Neutrophil (primary cell): ENCODE data around the gene NPBWR2.

Experiments
- H3K27ac ChIP-seq: fragments of 200-600 bp; sonication (generic); 2 replicates; pipeline ENCODE4 v1.5.1; 2016; ENCODE audit warnings: mild to moderate bottlenecking, moderate library complexity
- H3K27me3 ChIP-seq: fragments of 200-600 bp; sonication (generic); 2 replicates; pipeline ENCODE4 v1.6.0; 2016; ENCODE audit warnings: mild to moderate bottlenecking
- H3K36me3 ChIP-seq: fragments of 200-600 bp; sonication (generic); 2 replicates; pipeline ENCODE4 v1.5.1; 2017
- H3K4me1 ChIP-seq, 2 experiments: fragments of 200-600 bp in 1 of 2; sonication (generic) in 1 of 2; 1 replicate in 1 of 2; 2 replicates in 1 of 2; pipeline versions ENCODE4 v1.5.1 to v1.6.1; 2013 to 2016; ENCODE audit warnings: low read depth in 1 of 2, low read length in 1 of 2, mild to moderate bottlenecking in 1 of 2, moderate library complexity in 1 of 2; ENCODE audit not compliant: control insufficient read depth in 1 of 2, insufficient read depth in 1 of 2
- H3K4me3 ChIP-seq, 2 experiments: fragments of 200-600 bp in 1 of 2; sonication (generic) in 1 of 2; 1 replicate in 1 of 2; 2 replicates in 1 of 2; pipeline ENCODE4 v1.5.1; 2013 to 2016; ENCODE audit warnings: low read depth in 1 of 2, low read length in 1 of 2, mild to moderate bottlenecking in 1 of 2, moderate library complexity in 1 of 2
- H3K9me3 ChIP-seq: fragments of 200-600 bp; sonication (generic); 2 replicates; pipeline ENCODE4 v1.5.1; 2016
- CTCF ChIP-seq: fragments of 200-600 bp; sonication (generic); IDR thresholded peaks from 2 replicates; pipeline ENCODE4 v1.5.1; 2016; ENCODE audit warnings: antibody characterized with exemption

NPBWR2 gene

GRCh38 chr20:64078934-64079272, 28.5 kb downstream of the NPBWR2 start:
- peaks cover 4% of the 10 kb centered on the region for H3K27me3 ChIP-seq
- H3K4me1 ChIP-seq: peaks cover 68 to 79% of the 10 kb centered on the region in 2 experiments
- peaks cover under 1% of the 10 kb centered on the region for H3K9me3 ChIP-seq
- peak overlapping the region; percentile 99 for H3K27ac ChIP-seq
- H3K4me3 ChIP-seq: peak overlapping the region; percentile 99 to 100
- peaks cover 34% of the 10 kb centered on the region for H3K36me3 ChIP-seq
- TF ChIP-seq CTCF: no peak

- H3K4me1 ChIP-seq: peaks cover 68 to 74% of the 10 kb centered on the region in 2 experiments
- H3K9me3 ChIP-seq: peaks cover 5% of the 10 kb centered on the region
- H3K36me3 ChIP-seq: peaks cover 42% of the 10 kb centered on the region
Measured at GRCh38 chr20:64077876-64078551, 29.4 kb downstream of the NPBWR2 start.

GRCh38 chr20:64077541-64077875, 29.9 kb downstream of the NPBWR2 start:
- Histone ChIP-seq H3K4me1 (peaks cover 66 to 72% of the 10 kb centered on the region in 2 experiments), H3K27ac (peak overlapping the region; percentile 99), H3K4me3 (peak overlapping the region; percentile 99 to 100)

More at GRCh38 chr20:64077876-64078551, 29.4 kb downstream of the NPBWR2 start:
- TF ChIP-seq CTCF: no peak
- Histone ChIP-seq H3K27ac (peak overlapping the region; percentile 99), H3K27me3 (no peaks in the 10 kb centered on the region), H3K4me3 (peak overlapping the region; percentile 99 to 100)

GRCh38 chr20:64077094-64077493, 30.3 kb downstream of the NPBWR2 start:
- H3K4me3 ChIP-seq: peak overlapping the region; percentile 99 to 100
- H3K27me3 ChIP-seq: no peaks in the 10 kb centered on the region
- peaks cover 66 to 71% of the 10 kb centered on the region in 2 experiments for H3K4me1 ChIP-seq
- peaks cover 5% of the 10 kb centered on the region for H3K9me3 ChIP-seq
- H3K36me3 ChIP-seq: peaks cover 52% of the 10 kb centered on the region
- TF ChIP-seq CTCF: no peak
- H3K27ac ChIP-seq: peak overlapping the region; percentile 99

More at GRCh38 chr20:64077541-64077875, 29.9 kb downstream of the NPBWR2 start:
- peaks cover 47% of the 10 kb centered on the region for H3K36me3 ChIP-seq
- H3K9me3 ChIP-seq: peaks cover 5% of the 10 kb centered on the region
- no peaks in the 10 kb centered on the region for H3K27me3 ChIP-seq
- TF ChIP-seq CTCF: no peak

GRCh38 chr20:64076061-64076997, 31.0 kb downstream of the NPBWR2 start:
- Histone ChIP-seq H3K4me3 (peak overlapping the region; percentile 99 to 100), H3K4me1 (peaks cover 59 to 64% of the 10 kb centered on the region in 2 experiments), H3K27me3 (no peaks in the 10 kb centered on the region), H3K27ac (peak overlapping the region; percentile 99), H3K9me3 (peaks cover 5% of the 10 kb centered on the region), H3K36me3 (peaks cover 59% of the 10 kb centered on the region)
- TF ChIP-seq CTCF: no peak
